Activated CD4-positive, CD25-positive, alpha-beta regulatory T cell treated with anti-CD3 and anti-CD28 coated beads, Interleukin-2, amount 50 U/mL, for 72 hours (primary cell): Measurements from ENCODE around the gene APOLD1.
"Not testable (repeated sequence)": the region's sequence is repeated elsewhere in the genome, so short reads cannot be mapped to it uniquely, and the experiment has no call there.

Source experiments
- DNase-seq: peaks from one replicate; pipeline ENCODE4 v3.0.0; 2021

APOLD1 gene

GRCh38 chr12:12786706-12787601, 1.5 kb downstream of the APOLD1 start:
- DNase-seq = peak; percentile 76

GRCh38 chr12:12788131-12788530, 2.7 kb downstream of the APOLD1 start:
- no peak for DNase-seq

DNA sequence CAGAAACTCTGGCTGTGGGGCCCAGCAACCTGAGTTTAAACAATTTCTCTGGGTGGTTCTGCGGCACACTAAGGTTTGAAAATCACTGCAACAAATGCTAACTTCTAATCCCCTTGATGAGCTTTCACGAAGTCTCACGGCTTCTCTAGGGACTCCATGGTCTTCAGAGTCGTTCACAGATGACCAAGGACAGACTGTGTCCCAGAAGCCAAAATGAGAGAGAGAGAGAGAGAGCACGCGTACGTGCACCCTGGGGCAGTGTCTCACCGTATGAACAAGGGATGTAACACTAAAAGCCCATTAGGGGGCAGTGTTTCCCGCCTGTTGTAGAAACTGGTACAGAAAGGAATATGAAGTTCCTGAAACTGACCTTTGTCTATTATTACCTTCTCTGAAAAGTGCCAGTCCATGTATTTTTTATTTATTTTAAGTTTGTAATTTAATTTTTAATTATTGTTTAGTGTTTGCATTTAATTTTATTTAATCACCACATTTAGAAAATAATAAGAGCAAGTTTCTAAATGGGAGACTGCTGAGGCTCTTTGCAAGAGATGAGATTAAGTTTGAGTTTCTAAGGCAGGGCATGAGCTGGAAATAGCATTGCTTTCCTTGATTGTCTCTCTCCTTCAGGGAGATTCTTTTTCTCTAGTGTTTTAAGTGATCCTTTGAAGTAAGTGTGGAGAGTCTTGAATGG, 3.4 kb downstream of the APOLD1 start:
- DNase-seq = peak; percentile 54

DNA sequence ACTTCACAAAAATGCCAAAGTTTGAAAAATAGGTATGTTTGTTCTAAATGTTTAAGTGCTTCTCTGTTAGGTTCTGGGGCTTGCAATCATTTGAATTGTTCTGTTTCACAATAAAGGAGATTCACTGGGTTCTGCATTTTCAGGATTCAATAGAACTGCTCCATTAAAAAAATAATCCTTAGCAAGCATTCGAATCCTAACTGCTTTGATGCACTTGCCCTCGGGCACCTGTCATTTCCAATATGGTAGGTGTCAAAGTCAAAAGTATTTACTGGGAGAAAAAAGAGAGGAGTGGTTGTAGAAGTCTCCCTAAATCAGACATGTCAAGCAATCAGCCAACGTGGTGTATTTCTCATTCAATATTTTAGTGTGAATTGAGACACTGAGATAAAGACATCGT, 5.5 kb downstream of the APOLD1 start:
- no peak for DNase-seq

- DNase-seq = no peak
These were observed 6.4 kb downstream of the APOLD1 start for GRCh38 chr12:12791756-12792369.

- DNase-seq = no peak
These were observed 7.0 kb downstream of the APOLD1 start for GRCh38 chr12:12792421-12792820.

DNA sequence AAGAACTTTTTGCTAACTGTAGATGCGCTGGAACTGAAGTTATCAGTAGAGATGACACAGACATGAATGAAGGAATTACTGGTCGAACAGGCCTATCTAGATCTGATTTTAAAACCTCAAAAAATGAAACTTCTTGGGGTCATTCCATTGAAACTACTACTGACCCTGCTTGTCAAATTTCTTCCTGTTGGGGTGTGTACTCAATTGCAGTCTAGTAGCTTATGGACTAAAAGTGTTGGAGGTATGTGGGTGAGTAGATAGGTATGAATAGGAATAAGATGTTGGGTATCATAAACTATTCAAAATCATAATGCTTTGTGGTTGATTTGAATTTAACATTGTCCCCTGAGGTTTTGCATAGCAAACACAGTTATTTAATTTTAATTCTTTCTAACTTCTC, 9.2 kb downstream of the APOLD1 start:
- no peak for DNase-seq

- no peak for DNase-seq
These were observed 10.7 kb downstream of the APOLD1 start for GRCh38 chr12:12796171-12796570.

- DNase-seq = no peak
These were observed 11.7 kb downstream of the APOLD1 start for GRCh38 chr12:12796928-12797793.

DNA sequence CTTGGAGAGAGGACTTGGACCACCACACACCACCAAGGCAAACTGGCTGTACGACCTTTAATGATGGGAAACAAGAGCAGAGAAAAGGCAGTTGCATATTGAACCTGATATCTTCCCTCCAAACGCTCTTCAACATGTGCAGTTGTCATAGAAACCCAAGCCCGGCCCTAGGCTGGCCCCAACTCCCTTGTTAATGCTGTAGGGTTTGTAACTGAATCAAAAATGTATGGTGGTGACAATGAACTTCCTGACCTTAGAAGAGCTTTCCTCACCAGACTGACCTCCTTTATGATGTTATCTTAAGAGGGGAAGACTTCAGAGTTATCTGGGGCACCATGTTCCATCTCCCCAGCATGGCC, 12.3 kb downstream of the APOLD1 start:
- no peak for DNase-seq

- DNase-seq = no peak
These were observed 13.0 kb downstream of the APOLD1 start for GRCh38 chr12:12798480-12798879.

GRCh38 chr12:12799163-12799920, 13.9 kb downstream of the APOLD1 start:
- DNase-seq = no peak

- DNase-seq = no peak
These were observed 15.1 kb downstream of the APOLD1 start for GRCh38 chr12:12800406-12801180.

DNA sequence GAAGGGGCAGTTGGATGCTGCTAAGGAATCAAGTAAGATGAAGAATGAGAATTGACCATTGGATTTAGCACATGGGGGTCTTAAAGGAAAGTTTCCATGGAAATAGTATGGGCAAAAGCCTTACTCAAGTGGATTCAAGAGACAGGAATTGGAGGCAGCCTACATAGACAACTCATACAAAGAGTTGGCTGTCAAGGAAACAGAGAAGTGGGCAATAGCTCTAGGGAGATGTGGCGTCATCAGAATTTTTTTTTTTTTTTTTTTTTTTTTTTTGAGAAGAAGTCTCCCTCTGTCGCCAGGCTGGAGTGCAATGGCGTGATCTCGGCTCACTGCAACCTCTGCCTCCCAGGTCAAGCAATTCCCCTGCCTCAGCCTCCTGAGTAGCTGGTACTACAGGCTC, 16.2 kb downstream of the APOLD1 start:
- not testable (repeated sequence) for DNase-seq

DNA sequence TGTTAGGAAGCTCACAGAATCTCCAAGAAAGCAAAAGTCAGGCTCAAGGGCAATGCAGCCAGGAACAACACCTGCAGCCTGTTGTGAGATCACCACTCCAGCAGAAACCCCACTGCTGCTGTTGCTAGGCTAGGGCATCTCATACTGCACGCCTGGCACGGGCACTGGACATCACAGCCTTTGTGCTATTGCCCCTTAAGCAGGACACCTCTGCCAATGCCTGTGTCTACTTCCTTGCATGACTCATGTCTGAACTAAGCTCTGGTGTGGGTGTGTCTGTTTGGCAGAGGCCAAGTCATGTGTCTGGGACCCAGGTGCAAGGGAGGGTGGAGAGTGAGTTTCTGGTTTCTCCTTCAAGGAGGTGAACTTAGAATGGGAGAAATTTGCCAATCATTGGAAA, 17.7 kb downstream of the APOLD1 start:
- DNase-seq = no peak

DNA sequence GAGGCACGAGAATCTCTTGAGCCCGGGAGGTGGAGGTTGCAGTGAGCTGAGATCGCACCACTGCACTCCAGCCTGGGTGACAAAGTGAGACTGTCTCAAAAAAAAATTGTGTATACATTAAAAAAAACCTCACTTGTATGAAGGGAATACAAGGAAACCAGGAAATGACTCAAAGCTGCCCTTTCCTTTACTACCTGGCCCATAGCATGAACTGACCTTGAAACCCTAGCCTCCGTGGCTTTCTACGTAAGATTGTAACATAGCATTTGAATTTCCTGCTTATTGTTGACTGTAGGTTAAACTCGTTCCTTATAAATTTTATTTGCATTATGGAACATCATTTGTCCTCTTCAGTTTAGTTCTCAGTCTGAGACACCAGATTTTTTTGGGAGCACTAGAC, 18.6 kb downstream of the APOLD1 start:
- no peak for DNase-seq

DNA sequence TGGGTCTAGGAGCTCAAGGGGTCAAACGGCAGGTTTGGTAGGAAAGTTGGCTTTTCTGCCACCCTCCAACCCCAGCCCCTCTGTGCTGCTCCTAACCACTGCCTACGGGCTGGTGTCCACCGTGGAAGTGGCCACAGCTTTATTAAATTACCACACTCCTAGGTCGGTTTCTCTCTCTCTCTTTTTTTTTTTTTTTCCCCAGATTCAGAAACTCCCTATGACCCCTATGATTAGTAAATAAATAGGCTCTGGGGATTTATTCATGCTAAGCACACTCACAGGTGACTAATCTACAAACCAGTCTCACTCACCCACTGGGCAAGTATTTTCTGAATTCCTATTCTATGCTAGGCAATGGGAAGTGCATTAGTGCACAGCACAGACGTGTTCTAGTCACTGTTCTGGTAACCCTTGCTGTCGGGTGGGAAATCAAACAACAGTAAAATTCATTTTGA, 19.0 kb downstream of the APOLD1 start:
- DNase-seq = no peak

GRCh38 chr12:12806784-12807516, 21.5 kb downstream of the APOLD1 start:
- DNase-seq = no peak

- DNase-seq = not testable (repeated sequence)
These were observed 22.1 kb downstream of the APOLD1 start for GRCh38 chr12:12807517-12807903.

GRCh38 chr12:12807970-12808702, 22.7 kb downstream of the APOLD1 start:
- no peak for DNase-seq
